Pancreas (tissue), 10 donors: ENCODE data around the gene SBNO2. TPM values are rescaled to one million over a fixed set of nuclear protein-coding genes. Genes with fewer than 3 reads are reported as not detected.

Experiments used
- ATAC-seq, 4 donors: fragments of 200-7000 bp; cut with Tn5 transposase; one replicate each; pipeline versions ENCODE4 v1.8.0 to v1.9.1; 2020; ENCODE audit warnings: mild to moderate bottlenecking in 4 of 4, moderate library complexity in 4 of 4
- DNase-seq, 6 donors: peaks; one replicate each; pipeline ENCODE4 v3.0.0-alpha.2; 2020
- FAIRE-seq: peaks from 2 replicates; lab custom pipeline; 2012; peaks lifted over from hg19 to GRCh38; lab: Jason Lieb, UNC
- H3K27ac ChIP-seq, 4 donors: fragments of 200-600 bp; sonication (generic); 1 replicate in 3 of 4; 2 replicates in 1 of 4; pipeline versions ENCODE4 v1.5.0 to v1.8.0; 2020
- H3K27me3 ChIP-seq, 4 donors: fragments of 200-600 bp; one replicate each; pipeline ENCODE4 v1.8.0; 2021
- H3K36me3 ChIP-seq, 3 donors: fragments of 200-600 bp; sonication (generic) in 1 of 3; one replicate each; pipeline versions ENCODE4 v1.5.0 to v1.8.0; 2020 to 2021
- H3K4me1 ChIP-seq, 3 donors: fragments of 200-600 bp; one replicate each; pipeline ENCODE4 v1.8.0; 2021
- H3K4me3 ChIP-seq, 4 donors: fragments of 200-600 bp; sonication (generic) in 2 of 4; one replicate each; pipeline versions ENCODE4 v1.5.0 to v1.8.0; 2020 to 2021
- H3K9me3 ChIP-seq, 4 donors: fragments of 200-600 bp; one replicate each; pipeline ENCODE4 v1.8.0; 2021
- WGBS, 2 donors: extraction: QIAGEN DNeasy Blood & Tissue Kit; methylation state at CpG; one replicate each; pipeline ENCODE4 v1.1.7; 2013; 5-methylcytosine and 5-hydroxymethylcytosine counted together
- intact Hi-C, 3 donors: fragments of 100-400 bp; cut with DNase I; formaldehyde crosslinking; loops; one replicate each; pipeline versions ENCODE4 v1.11.1 to v1.14.2; 2022
- polyA plus RNA-seq, 2 donors: library from polyadenylated mRNA; stranded (reverse); fragments of 200-250 nt; gene quantifications; one replicate each; pipeline ENCODE4 v1.2.3, GENCODE V29; 2013
- total RNA-seq, 6 donors: library from RNA; stranded (reverse); fragmentation: NEBNext Ultra II Directional in 4 of 6; extraction: Animal tissue kit (Norgen Biotek cat#: 25700) in 4 of 6; gene quantifications; one replicate each; pipeline versions ENCODE4 v1.2.1 to v1.2.4, GENCODE V29; 2021 to 2023
- TF ChIP-seq, protein P1 (sequence below), 4 donors: fragments of 200-600 bp; sonication (generic) in 3 of 4; IDR thresholded peaks; one replicate each; pipeline versions ENCODE4 v1.5.0 to v1.8.0; 2021; ENCODE audit warnings: antibody characterized with exemption in 4 of 4
- donor health status: healthy with polysubstance abuse.
- donor health status: DM: no; HTN: no; CAD: no; lungs with moderate emphysema.
- donor health status: DM: no; HTN: no; CAD: no.
- donor health status: control.
- donor health status: control.
- donor health status: Bipolar disorder and iron deficiency.
- donor health status: DM: yes; HTN: yes; CAD: no.
- donor health status: DM: no; HTN: no; CAD: no.
- donor health status: DM: no; HTN: no; CAD: no.
- donor health status: DM: yes; HTN: yes; CAD: no.

The SBNO2 gene
- total and polyA plus RNA-seq, 8 donors, result 16.8 to 53.9 (median 27.4) TPM

DNA sequence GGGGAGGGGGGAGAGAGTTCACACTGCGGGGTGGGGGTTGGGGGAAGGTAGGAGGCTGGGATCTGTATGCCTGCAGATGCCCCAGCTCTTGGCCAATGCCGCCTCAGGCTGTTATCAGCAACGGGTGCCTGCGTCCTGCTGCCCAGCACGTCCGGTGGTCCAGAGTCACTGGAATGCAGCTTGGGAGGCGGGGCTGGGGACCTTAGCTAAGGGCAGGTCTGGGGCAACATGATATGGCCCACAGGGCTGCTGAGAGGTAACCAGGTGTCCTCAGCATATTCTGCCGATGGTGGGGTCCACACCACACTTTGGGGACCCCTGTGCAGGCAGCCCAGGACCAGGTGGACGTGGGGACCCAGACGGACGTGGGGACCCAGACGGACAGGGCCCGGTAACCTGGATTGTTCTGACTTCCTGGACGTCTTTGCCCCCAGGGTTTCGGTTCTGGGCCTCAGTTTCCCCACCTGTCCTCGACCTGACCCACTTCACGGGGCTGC is 107.8 kb downstream of the SBNO2 start:
- DNase-seq (peak in 1 of 6 donors; percentile 70), FAIRE-seq (no peak), ATAC-seq (no peak)
- H3K27ac ChIP-seq, result no peak overlapping the region
- no peaks in the 10 kb centered on the region for H3K36me3 ChIP-seq
- H3K4me1 ChIP-seq, result peaks cover 0 to 10% (median 9%) of the 10 kb centered on the region in 3 donors
- H3K4me3 ChIP-seq, result peak overlapping the region in 1 of 4 donors; percentile 55
- no peaks in the 10 kb centered on the region for H3K9me3 ChIP-seq
- 27% methylated on average over 17 of the region's 17 CpGs for WGBS, 2 donors
- intact Hi-C loops, result no loop called here
- peaks cover 0 to 35% (median 2%) of the 10 kb centered on the region in 4 donors for H3K27me3 ChIP-seq
- TF ChIP-seq, protein P1, sequence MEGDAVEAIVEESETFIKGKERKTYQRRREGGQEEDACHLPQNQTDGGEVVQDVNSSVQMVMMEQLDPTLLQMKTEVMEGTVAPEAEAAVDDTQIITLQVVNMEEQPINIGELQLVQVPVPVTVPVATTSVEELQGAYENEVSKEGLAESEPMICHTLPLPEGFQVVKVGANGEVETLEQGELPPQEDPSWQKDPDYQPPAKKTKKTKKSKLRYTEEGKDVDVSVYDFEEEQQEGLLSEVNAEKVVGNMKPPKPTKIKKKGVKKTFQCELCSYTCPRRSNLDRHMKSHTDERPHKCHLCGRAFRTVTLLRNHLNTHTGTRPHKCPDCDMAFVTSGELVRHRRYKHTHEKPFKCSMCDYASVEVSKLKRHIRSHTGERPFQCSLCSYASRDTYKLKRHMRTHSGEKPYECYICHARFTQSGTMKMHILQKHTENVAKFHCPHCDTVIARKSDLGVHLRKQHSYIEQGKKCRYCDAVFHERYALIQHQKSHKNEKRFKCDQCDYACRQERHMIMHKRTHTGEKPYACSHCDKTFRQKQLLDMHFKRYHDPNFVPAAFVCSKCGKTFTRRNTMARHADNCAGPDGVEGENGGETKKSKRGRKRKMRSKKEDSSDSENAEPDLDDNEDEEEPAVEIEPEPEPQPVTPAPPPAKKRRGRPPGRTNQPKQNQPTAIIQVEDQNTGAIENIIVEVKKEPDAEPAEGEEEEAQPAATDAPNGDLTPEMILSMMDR (IDR thresholded peaks at IDR 0.05), result no peak

DNA sequence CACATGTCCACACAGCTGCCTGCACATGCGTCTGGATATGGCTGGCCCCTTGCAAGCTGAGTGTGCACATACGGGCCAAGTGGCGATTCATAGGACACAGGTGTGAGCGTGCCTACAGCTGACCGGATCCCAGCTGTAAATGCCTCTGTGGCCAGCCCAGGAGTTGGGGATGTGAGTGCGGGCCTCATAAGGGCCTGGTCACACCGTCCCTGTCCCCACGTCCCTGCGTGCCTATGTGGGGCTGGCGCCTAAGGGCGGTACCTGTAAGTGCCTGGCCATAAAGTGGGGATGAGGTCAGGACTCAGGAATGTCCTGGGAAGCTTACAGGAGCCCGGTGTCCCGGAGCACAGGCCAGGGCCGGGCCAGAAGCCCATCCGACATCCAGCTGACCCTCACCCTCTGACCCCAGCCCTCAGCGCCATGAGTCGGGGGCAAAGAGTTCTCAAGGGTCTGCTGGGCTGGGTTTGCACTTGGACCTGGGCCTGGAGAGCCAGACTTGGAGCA is 108.4 kb downstream of the SBNO2 start:
- no peak overlapping the region for H3K4me3 ChIP-seq
- WGBS, 2 donors, result 42 to 44% methylated on average over 17 of the region's 17 CpGs
- peaks cover 0 to 31% (median 2%) of the 10 kb centered on the region in 4 donors for H3K27me3 ChIP-seq
- H3K9me3 ChIP-seq, result no peaks in the 10 kb centered on the region
- DNase-seq (peak in 1 of 6 donors; percentile 61), FAIRE-seq (no peak), ATAC-seq (peak in 3 of 4 donors; percentile 5 to 22 (median 8))
- intact Hi-C loops, result no loop called here
- H3K4me1 ChIP-seq, result peaks cover 0 to 10% (median 9%) of the 10 kb centered on the region in 3 donors
- no peaks in the 10 kb centered on the region for H3K36me3 ChIP-seq
- no peak overlapping the region for H3K27ac ChIP-seq
- TF ChIP-seq, protein P1 (IDR thresholded peaks at IDR 0.05), result no peak

DNA sequence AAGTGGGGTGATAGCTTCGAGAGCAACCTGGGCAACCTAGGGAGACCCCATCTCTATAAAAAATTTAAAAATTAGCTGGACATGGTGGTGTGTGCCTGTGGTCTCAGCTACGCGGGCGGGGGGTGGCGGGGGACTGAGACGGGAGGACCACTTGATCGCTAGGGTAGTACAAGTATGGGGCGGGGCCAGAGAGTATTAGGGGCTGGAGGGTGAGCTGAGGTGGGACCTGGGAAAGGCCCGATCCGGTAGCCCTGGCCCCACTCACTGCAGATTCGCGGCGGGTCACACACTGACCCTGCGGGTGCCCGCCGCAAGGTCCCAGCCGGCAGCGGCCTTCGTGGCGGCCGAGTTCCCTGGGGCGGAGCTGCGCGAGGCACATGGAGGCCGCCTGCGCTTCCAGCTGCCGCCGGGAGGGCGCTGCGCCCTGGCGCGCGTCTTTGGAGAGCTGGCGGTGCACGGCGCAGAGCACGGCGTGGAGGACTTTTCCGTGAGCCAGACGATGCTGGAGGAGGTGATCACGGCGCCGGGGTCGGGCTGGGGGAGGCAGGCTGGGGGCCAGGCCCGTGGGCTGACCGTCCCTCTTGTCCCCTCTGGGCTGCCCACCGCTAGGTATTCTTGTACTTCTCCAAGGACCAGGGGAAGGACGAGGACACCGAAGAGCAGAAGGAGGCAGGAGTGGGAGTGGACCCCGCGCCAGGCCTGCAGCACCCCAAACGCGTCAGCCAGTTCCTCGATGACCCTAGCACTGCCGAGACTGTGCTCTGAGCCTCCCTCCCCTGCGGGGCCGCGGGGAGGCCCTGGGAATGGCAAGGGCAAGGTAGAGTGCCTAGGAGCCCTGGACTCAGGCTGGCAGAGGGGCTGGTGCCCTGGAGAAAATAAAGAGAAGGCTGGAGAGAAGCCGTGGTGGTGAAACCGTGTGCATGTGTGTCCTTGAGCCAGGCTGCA is 109.1 kb downstream of the SBNO2 start:
- DNase-seq (peak in 4 of 6 donors; percentile 70 to 90 (median 80)), ATAC-seq (peak; percentile 81 to 83 (median 82)), FAIRE-seq (no peak)
- Histone ChIP-seq H3K27me3 (peaks cover 0 to 23% (median 2%) of the 10 kb centered on the region in 4 donors), H3K4me3 (no peak overlapping the region), H3K36me3 (no peaks in the 10 kb centered on the region), H3K9me3 (no peaks in the 10 kb centered on the region), H3K4me1 (peaks cover 0 to 10% (median 9%) of the 10 kb centered on the region in 3 donors), H3K27ac (no peak overlapping the region)
- WGBS, 2 donors, result 8 to 10% methylated on average over 47 to 60 of the region's 60 CpGs
- intact Hi-C loops, result no loop called here
- TF ChIP-seq, protein P1 (IDR thresholded peaks at IDR 0.05), result peak; percentile 63 to 90 (median 74)

DNA sequence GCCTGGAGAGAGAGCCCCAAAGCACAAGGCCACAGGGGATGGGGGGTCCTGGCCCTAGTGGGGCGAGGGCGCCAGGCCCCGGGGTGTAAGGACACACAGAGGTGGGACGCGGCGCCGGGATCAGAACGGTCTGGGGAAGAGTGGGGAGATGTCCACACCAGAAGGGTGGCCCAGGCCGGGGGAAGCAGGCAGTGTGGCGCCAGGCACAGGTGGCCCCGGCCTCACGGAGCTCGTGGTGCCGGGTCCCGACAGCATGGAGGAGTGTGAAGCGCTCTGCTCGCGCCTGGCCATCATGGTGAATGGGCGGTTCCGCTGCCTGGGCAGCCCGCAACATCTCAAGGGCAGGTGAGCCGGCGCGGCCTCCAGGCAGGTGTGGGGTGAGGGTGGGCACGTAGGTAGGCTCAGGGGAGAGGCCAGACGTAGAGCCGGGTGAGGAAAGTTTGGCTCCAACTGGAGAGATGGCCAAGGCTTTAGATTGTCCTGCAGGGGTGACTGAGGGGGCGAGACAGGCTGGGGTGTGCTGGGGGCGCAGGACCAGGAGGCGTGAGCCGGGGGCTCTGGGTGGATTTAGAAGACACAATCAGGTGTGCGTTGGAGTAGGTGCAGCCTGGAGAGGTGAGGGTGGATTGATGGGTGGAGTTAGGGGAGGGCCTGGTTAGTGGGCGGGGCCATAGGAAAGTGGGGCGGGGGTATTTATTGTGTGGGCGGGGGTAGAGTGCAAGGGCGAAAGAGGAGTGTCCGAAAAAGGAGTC is 110.0 kb downstream of the SBNO2 start:
- intact Hi-C loops, result no loop called here
- no peak for ATAC-seq

More for the DNA sequence above, 110.0 kb downstream of the SBNO2 start:
- H3K36me3 ChIP-seq, result no peaks in the 10 kb centered on the region
- peaks cover 0 to 19% (median 2%) of the 10 kb centered on the region in 4 donors for H3K27me3 ChIP-seq
- FAIRE-seq, result no peak
- H3K27ac ChIP-seq, result no peak overlapping the region
- TF ChIP-seq, protein P1 (IDR thresholded peaks at IDR 0.05), result no peak
- H3K4me1 ChIP-seq, result peaks cover 0 to 10% (median 9%) of the 10 kb centered on the region in 3 donors
- H3K9me3 ChIP-seq, result no peaks in the 10 kb centered on the region
- WGBS, 2 donors, result 50 to 85% methylated on average over 37 of the region's 37 CpGs
- no peak overlapping the region for H3K4me3 ChIP-seq
- peak in 1 of 6 donors; percentile 81 for DNase-seq
